BJ (cell line): ENCODE results near the gene LSM3. TPM values are rescaled to one million over a fixed set of nuclear protein-coding genes. Genes with fewer than 3 reads are reported as not detected.

Experiments
- CTCF ChIA-PET: fragments of 350-600 bp; formaldehyde crosslinking; extraction: SDS; loops from one replicate; lab custom pipeline; 2021; ENCODE audit warnings: antibody characterized with exemption, inconsistent platforms; lab: Yijun Ruan, JAX
- POLR2A ChIA-PET: fragments of 300-600 bp; sonication (Branson Sonifier 250); formaldehyde crosslinking; extraction: SDS; loops from one replicate; lab custom pipeline; 2021; ENCODE audit warnings: antibody characterized with exemption; lab: Charles Lee
- DNase-seq: peaks from one replicate; pipeline ENCODE4 v3.0.0-alpha.2; 2011; ENCODE audit warnings: low read depth
- H3K27me3 ChIP-seq: 2 replicates; pipeline ENCODE4 v1.6.0; 2011; ENCODE audit warnings: low read length; ENCODE audit not compliant: control insufficient read depth, insufficient read depth
- H3K36me3 ChIP-seq: 2 replicates; pipeline ENCODE4 v1.5.1; 2011; ENCODE audit warnings: low read length; ENCODE audit not compliant: control insufficient read depth, insufficient read depth
- H3K4me3 ChIP-seq: 2 replicates; pipeline ENCODE4 v1.5.1; 2011; ENCODE audit warnings: low read depth, mild to moderate bottlenecking, control low read depth, low read length
- polyA plus RNA-seq: library from polyadenylated mRNA; depleted of rRNA; stranded (reverse); fragments of >200 nt; gene quantifications from 2 replicates; pipeline ENCODE4 v1.2.3, GENCODE V29; 2011
- TF ChIP-seq, protein P1 (sequence below): IDR thresholded peaks from 2 replicates; pipeline ENCODE4 v1.5.1; 2011; ENCODE audit warnings: low read depth, mild to moderate bottlenecking, control low read depth, inconsistent platforms, low read length, moderate library complexity; ENCODE audit not compliant: insufficient read depth

Gene LSM3
- polyA plus RNA-seq, 1 experiment = 2.7 TPM

DNA sequence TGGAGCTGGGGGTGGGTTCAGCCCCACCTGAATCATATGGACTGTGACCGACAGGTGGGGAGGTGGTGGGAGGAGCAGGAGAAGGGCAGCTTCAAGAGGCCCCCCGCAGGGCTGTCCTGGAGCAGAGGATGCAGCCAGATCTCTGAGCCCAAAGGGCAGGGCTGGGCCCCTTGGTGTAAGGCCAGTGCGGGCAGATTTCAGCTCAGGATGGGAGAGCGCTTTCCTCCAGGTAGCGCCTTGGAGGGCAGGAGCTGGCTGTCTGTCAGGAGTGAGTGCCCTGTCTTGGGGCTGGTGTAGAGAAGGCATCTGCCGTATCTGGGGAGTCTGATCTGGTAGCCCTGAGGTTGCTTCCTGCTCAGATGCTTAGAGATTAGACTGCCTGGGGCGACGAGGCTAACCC is 46.5 kb upstream of the LSM3 start:
- TF ChIP-seq, protein P1, sequence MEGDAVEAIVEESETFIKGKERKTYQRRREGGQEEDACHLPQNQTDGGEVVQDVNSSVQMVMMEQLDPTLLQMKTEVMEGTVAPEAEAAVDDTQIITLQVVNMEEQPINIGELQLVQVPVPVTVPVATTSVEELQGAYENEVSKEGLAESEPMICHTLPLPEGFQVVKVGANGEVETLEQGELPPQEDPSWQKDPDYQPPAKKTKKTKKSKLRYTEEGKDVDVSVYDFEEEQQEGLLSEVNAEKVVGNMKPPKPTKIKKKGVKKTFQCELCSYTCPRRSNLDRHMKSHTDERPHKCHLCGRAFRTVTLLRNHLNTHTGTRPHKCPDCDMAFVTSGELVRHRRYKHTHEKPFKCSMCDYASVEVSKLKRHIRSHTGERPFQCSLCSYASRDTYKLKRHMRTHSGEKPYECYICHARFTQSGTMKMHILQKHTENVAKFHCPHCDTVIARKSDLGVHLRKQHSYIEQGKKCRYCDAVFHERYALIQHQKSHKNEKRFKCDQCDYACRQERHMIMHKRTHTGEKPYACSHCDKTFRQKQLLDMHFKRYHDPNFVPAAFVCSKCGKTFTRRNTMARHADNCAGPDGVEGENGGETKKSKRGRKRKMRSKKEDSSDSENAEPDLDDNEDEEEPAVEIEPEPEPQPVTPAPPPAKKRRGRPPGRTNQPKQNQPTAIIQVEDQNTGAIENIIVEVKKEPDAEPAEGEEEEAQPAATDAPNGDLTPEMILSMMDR = no peak
- ChIA-PET POLR2A (no interaction called here), CTCF (no interaction called here)
- Histone ChIP-seq H3K27me3 (no peaks in the 10 kb centered on the region), H3K4me3 (no peak overlapping the region), H3K36me3 (peaks cover 59% of the 10 kb centered on the region)
- no peak for DNase-seq

DNA sequence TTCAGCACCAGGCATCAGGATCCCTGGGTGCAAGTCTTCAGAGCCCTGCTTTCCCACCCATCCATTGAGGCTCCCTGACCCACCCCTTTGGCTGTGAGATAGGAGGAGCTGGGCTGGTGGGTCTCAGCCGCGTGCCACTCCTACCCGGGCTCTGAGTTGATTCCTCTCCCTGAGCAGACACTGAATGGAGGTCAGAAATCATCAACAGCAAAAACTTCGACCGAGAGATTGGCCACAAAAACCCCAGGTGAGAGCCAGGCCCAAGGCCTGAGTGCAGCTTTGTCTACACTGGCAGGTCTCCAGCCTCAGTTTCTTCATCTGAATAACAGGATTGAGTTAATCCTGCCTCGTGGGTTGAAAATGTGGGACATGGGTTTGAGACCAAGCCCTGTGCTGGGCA is 45.9 kb upstream of the LSM3 start:
- POLR2A ChIA-PET = no interaction called here

DNA sequence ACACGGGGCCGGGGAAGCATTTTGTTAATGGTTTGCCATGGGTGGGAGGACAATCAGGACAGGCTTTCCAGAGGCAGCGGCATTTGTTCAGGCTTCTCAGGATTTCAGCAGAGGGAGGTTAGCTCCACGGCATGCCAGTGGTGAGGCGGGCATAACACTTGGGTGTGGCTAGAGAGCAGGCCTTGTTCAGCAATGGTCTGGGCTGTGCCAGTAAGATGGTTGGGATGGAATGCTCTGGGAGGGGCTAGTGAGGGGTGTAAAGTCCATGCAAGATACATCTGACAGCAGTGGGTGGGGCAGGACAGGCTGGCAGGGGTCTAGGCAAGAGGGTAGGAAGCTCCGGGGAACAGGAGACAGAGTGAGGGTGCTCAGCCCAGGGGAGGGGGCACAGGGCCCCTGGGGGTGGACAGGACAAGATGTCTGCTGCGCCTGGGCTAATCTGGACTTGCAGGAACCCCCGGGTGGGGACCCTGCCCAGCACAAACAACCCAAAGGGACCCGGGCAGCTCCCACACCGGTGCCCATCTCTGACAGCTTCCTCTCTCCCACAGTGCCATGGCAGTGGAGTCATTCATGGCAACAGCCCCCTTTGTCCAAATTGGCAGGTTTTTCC is 45.3 kb upstream of the LSM3 start:
- TF ChIP-seq, protein P1 = no peak
- POLR2A ChIA-PET = no interaction called here
- no peaks in the 10 kb centered on the region for H3K27me3 ChIP-seq
- no peak for DNase-seq
- peaks cover 55% of the 10 kb centered on the region for H3K36me3 ChIP-seq
- H3K4me3 ChIP-seq = no peak overlapping the region
- CTCF ChIA-PET = no interaction called here

More for the DNA sequence above, 45.9 kb upstream of the LSM3 start:
- CTCF ChIA-PET = no interaction called here
- TF ChIP-seq, protein P1 = no peak
- Histone ChIP-seq H3K4me3 (no peak overlapping the region), H3K36me3 (peaks cover 55% of the 10 kb centered on the region), H3K27me3 (no peaks in the 10 kb centered on the region)
- DNase-seq = no peak

DNA sequence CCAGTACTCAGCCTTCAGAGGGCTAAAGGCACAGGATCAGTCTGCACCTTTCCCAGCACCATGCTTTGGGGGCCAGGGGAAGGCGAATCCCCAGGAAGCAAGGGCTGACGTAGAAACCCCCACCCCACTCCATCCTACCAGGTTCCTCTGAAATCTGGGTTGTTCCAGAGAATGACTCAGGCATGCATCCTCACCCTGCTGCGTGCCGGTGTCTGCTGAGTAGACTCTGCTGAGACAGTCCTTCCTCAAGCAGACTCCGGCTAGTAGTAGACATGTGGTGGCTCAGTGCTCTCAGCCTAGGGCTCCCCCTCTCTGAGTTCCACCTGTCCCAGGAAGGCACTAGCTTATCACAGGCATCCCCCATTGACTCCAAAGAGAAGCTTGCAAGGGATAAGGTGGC is 44.7 kb upstream of the LSM3 start:
- ChIA-PET POLR2A (no interaction called here), CTCF (interaction anchor here (1.5 kb wide), 1 partner anchor 237 kb away, joined by 3 read pairs; no protein-coding TSS in a partner anchor)
- TF ChIP-seq, protein P1 = no peak
- Histone ChIP-seq H3K36me3 (peaks cover 55% of the 10 kb centered on the region), H3K27me3 (no peaks in the 10 kb centered on the region), H3K4me3 (no peak overlapping the region)
- DNase-seq = no peak

DNA sequence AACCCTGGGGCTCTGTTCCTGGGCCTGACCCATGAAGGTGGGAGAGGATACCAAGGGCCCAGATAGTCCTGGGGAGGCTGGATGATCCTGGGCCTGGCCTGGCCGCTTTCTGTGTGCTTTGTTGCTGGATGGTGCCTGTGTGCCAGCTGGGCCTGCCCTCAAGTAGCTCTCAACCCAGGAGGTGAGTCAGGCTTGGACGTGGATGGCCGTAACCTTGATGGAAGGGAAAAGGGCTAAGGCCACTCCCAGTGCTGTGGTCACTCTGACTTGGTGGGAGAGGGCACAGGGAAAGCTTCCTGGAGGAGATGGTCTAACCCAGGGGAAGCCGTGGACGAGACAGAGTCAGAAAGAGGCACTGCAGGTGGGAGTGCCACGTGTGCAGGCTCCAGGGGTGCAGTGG is 44.3 kb upstream of the LSM3 start:
- CTCF ChIA-PET = interaction anchor here (1.5 kb wide), 1 partner anchor 237 kb away, joined by 3 read pairs; no protein-coding TSS in a partner anchor
- TF ChIP-seq, protein P1 = no peak
- POLR2A ChIA-PET = no interaction called here
- peaks cover 58% of the 10 kb centered on the region for H3K36me3 ChIP-seq
- H3K27me3 ChIP-seq = no peaks in the 10 kb centered on the region
- no peak overlapping the region for H3K4me3 ChIP-seq
- no peak for DNase-seq
